Central memory CD8-positive, alpha-beta T cell (primary cell): ENCODE measurements around the gene UBE2I.
A peak's percentile ranks its signal among the peaks of the same experiment; 100 is the strongest.
"Not testable (repeated sequence)": the region's sequence is repeated elsewhere in the genome, so short reads cannot be mapped to it uniquely, and the experiment has no call there.

Source experiments
- ATAC-seq: fragments of 150-1000 bp; cut with Tn5 transposase; replicated peaks from 2 replicates; pipeline ENCODE4 v1.10.0; 2022; ENCODE audit warnings: mild to moderate bottlenecking, moderate FRiP score, moderate number of reproducible peaks; ENCODE audit not compliant: poor library complexity, severe bottlenecking; ENCODE audit errors: extremely low read depth
- DNase-seq, 2 donors: peaks; one replicate each; pipeline ENCODE4 v3.0.0; 2021; ENCODE audit warnings: low spot score in 2 of 2
- H3K27ac Mint-ChIP-seq: one replicate; pipeline ENCODE4 v1.8.0; 2022; ENCODE audit warnings: low read depth, mild to moderate bottlenecking, moderate library complexity, mixed read lengths
- H3K27me3 Mint-ChIP-seq: one replicate; pipeline ENCODE4 v1.8.0; 2022; ENCODE audit warnings: mixed read lengths
- H3K36me3 Mint-ChIP-seq: one replicate; pipeline ENCODE4 v1.8.0; 2022; ENCODE audit warnings: mild to moderate bottlenecking, moderate library complexity, mixed read lengths; ENCODE audit not compliant: insufficient read depth
- H3K4me1 Mint-ChIP-seq: one replicate; pipeline ENCODE4 v1.8.0; 2022; ENCODE audit warnings: mixed read lengths
- H3K4me3 Mint-ChIP-seq: one replicate; pipeline ENCODE4 v1.8.0; 2022; ENCODE audit warnings: mild to moderate bottlenecking, moderate library complexity, mixed read lengths
- H3K9me3 Mint-ChIP-seq: one replicate; pipeline ENCODE4 v1.8.0; 2022; ENCODE audit warnings: mixed read lengths

UBE2I gene

DNA sequence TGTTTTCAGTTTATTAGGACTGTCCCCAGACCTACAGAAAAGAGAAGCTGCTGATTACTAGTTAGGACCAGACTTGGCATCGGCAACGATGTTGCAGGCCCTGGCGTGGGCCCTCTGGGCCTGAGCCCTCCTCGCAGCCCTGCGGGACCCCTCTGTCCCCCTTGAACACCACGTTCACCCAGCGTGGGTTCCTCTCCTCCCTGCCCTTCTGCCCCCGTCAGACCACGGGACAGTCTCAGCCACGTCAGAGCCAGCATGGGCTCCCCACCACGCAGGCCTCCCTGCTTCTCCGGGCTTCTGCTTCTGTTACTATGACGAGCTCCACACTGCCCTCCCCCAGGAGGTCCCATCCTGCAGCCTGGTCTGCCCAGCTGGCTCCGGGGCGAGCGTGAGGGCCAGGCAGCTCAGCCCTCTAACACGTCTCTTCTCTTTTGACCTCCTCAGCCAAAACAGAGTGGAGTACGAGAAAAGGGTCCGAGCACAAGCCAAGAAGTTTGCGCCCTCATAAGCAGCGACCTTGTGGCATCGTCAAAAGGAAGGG is 14.9 kb downstream of the UBE2I start:
- no peak overlapping the region for H3K4me3 Mint-ChIP-seq
- H3K4me1 Mint-ChIP-seq: no peaks in the 10 kb centered on the region
- no peaks in the 10 kb centered on the region for H3K9me3 Mint-ChIP-seq
- DNase-seq (no peak), ATAC-seq (no peak)
- peaks cover 44% of the 10 kb centered on the region for H3K36me3 Mint-ChIP-seq
- H3K27ac Mint-ChIP-seq: no peak overlapping the region
- no peaks in the 10 kb centered on the region for H3K27me3 Mint-ChIP-seq

DNA sequence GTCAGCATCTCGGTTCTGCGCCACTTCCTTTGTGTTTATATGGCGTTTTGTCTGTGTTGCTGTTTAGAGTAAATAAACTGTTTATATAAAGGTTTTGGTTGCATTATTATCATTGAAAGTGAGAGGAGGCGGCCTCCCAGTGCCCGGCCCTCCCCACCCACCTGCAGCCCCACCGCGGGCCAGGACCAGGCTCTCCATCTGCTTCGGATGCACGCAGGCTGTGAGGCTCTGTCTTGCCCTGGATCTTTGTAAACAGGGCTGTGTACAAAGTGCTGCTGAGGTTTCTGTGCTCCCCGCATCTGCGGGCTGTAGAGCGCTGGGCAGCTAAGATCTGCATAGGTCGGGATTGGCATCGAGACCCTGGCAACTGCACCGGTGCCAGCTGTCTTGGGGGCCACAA is 15.8 kb downstream of the UBE2I start:
- Mint-ChIP-seq H3K36me3 (peaks cover 36% of the 10 kb centered on the region), H3K27ac (no peak overlapping the region), H3K4me1 (no peaks in the 10 kb centered on the region), H3K4me3 (no peak overlapping the region), H3K9me3 (no peaks in the 10 kb centered on the region), H3K27me3 (no peaks in the 10 kb centered on the region)
- DNase-seq: no peak
- no peak for ATAC-seq

DNA sequence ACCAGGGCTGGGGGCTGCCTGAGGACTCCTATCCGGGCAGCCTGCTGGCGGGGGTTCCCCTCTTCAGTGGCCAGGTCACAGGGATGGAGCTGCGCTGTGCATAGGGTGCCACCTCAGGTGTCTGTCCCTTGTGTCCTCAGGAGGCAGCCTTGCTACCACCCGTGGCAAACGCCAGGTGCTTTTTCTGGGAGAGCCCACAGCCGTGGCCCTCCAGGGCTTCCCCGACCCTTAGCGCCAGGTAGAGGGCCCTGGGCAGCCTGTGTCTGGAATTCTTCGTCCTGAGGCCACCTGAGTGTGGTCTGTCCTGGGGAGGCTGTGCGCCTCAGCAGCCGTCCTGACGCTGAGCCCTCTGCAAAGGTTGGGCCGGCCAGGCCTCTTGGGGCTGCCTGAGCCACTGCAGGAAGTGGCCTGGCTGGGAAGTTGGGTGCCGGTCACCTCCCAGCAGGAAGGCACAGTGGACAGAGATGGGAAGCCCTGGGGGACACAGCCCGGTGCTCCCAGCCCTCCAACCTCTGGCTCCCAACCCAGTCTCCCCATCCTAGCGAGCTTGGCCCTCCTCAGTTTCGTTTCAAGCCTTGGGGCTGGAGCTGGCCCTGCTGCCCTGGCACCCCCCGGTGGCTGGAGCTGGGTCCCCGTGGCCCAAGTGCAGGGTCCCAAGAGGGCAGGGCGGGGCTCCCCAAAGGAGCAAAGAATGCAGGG is 16.4 kb downstream of the UBE2I start:
- Mint-ChIP-seq H3K36me3 (peaks cover 32% of the 10 kb centered on the region), H3K4me3 (no peak overlapping the region), H3K27ac (no peak overlapping the region), H3K4me1 (no peaks in the 10 kb centered on the region), H3K9me3 (no peaks in the 10 kb centered on the region), H3K27me3 (no peaks in the 10 kb centered on the region)
- no peak for DNase-seq
- no peak for ATAC-seq

DNA sequence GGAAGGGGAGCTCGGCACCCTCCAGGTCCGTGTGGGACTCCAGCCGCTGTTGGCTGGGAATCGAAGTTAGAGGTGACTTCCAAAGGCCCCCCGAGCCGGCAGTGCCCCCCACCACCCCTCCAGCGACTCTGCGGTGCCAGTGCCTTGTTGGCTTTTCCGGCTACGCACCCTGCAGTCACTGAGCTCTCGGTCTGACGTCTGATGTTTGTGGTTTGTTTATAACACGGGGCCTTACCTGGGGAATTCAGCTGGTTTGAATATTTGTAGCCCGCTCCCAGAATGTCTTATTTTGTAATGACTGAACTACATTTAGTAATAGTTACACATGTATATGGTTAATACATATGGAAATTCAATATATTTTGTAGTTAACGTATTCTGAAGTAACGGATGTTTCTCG is 17.0 kb downstream of the UBE2I start:
- ATAC-seq: no peak
- peaks cover 29% of the 10 kb centered on the region for H3K36me3 Mint-ChIP-seq
- H3K4me3 Mint-ChIP-seq: no peak overlapping the region
- no peak for DNase-seq
- no peaks in the 10 kb centered on the region for H3K9me3 Mint-ChIP-seq
- no peaks in the 10 kb centered on the region for H3K27me3 Mint-ChIP-seq
- peaks cover 3% of the 10 kb centered on the region for H3K4me1 Mint-ChIP-seq
- no peak overlapping the region for H3K27ac Mint-ChIP-seq

DNA sequence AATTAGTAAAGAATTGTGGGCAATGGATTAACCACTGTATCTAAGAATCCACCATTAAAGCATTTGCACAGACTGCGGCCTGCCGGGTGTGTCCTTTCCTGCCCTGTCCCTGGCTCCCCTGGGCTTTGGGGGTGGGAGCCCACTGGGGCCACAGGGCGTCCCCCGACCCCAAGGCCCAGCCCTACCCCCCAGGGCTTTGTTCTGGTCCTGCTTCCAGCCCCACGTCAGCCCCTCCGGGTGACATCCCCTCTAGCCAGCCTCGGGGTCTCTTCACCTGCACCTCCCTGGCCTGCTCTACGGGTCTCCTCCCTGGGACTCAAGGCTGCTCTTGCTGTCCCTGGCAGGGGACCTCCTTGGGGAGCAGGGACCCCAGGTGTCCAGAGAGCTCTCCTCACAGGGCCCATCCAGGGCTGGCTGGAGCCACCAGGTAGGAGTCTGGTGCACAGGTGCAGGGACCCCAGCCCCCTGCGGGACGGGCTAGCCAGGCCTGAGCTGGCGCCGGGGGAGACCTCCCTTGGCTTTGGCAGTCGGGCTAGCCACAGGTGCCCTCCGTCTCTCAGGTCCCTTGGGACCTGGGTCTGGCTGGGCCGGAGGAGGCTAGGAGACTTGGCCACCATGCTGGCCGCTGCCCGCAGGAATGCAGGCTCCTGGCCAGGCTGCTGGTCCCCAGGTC is 17.6 kb downstream of the UBE2I start:
- Mint-ChIP-seq H3K4me1 (peaks cover 10% of the 10 kb centered on the region), H3K9me3 (no peaks in the 10 kb centered on the region), H3K4me3 (no peak overlapping the region), H3K27me3 (peaks cover under 1% of the 10 kb centered on the region), H3K27ac (no peak overlapping the region), H3K36me3 (peaks cover 30% of the 10 kb centered on the region)
- no peak for DNase-seq
- no peak for ATAC-seq

DNA sequence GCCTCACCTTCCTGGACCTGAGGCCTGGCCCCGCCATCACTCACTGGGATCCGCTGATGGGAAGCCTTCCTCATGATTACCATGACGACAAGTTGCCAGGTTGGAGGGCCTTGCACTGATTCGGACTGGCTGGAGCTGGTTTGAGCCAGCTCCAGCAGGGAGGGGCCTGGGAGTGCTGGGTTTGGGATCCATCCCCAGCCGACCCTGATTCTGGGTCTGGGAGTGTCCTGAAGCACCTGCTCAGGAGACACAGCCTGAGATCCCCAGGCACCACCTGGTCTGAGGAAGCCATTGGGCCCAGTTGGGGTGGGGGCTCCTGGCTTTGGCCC is 18.1 kb downstream of the UBE2I start:
- DNase-seq: no peak
- no peak overlapping the region for H3K4me3 Mint-ChIP-seq
- H3K4me1 Mint-ChIP-seq: peaks cover 14% of the 10 kb centered on the region
- no peak overlapping the region for H3K27ac Mint-ChIP-seq
- H3K27me3 Mint-ChIP-seq: peaks cover 5% of the 10 kb centered on the region
- no peaks in the 10 kb centered on the region for H3K9me3 Mint-ChIP-seq
- H3K36me3 Mint-ChIP-seq: peaks cover 26% of the 10 kb centered on the region
- ATAC-seq: no peak

DNA sequence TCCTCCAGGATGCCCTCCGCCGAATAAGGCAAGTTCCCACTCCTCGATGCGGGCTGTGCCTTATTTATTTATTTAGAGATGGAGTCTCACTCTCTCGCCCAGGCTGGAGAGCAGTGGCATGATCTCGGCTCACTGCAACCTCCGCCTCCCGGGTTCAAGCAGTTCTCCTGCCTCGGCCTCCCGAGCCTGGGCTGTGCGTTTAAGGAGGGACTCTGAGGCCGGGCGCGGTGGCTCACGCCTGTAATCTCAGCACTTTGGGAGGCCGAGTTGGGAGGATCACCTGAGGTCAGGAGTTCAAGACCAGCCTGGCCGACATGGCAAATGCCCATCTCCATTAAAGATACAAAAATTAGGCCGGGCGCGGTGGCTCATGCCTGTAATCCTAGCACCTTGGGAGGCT is 18.7 kb downstream of the UBE2I start:
- not testable (repeated sequence) for H3K4me3 Mint-ChIP-seq, H3K9me3 Mint-ChIP-seq, H3K27me3 Mint-ChIP-seq, DNase-seq, ATAC-seq, H3K27ac Mint-ChIP-seq
- Mint-ChIP-seq H3K36me3 (peaks cover 22% of the 10 kb centered on the region), H3K4me1 (peaks cover 17% of the 10 kb centered on the region)

DNA sequence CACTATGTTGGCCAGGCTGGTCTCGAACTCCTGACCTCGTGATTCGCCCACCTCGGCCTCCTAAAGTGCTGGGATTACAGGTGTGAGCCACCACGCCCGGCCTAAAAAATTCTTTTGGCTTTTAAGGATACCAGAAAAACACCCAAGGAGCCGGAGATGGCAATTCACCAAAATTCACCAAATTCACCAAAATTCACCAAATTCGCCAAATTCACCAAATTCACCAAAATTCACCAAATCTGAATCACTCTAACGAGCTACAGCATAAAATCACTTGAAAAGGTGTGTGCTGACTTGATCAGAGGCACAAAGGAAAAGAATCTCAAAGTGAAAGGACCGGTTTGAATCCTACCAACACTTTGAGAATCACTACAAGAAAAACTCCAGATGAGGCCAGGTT is 19.5 kb downstream of the UBE2I start:
- not testable (repeated sequence) for H3K4me3 Mint-ChIP-seq, H3K27ac Mint-ChIP-seq, H3K27me3 Mint-ChIP-seq, ATAC-seq, H3K9me3 Mint-ChIP-seq, DNase-seq
- peaks cover 18% of the 10 kb centered on the region for H3K36me3 Mint-ChIP-seq
- H3K4me1 Mint-ChIP-seq: peaks cover 17% of the 10 kb centered on the region

DNA sequence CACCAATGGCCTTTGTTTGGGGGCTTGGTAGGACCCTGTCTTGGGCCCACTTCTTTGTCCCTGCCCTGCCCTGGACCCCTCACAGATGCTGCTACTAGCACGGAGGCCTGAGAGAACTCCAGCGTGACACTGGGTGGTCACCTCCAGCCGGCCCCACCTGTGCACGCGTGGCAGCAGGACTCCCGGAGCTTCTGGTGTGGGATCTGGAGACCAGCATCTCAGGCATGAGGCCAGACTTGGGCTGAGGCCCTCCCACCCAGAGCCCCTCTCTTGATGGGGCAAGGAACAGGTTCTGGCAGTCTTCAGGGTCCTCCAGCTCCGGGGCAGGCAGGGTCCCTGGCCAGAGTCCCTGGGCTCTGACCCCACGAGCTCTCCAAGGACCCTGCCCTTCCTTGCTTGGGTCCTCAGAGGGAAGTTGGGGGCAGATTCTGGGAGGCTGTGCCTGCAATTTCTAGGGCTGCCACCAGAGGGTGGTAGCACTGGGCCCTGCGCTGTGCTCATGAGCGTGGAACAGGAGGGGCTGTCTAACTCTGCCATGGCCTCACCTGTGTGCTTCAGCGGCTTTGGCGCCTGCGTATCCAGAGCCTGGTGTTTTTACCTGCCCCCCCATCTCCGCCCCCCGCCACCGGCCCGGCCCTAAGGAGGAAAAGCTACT is 21.0 kb downstream of the UBE2I start:
- Mint-ChIP-seq H3K27ac (no peak overlapping the region), H3K9me3 (no peaks in the 10 kb centered on the region), H3K4me1 (peaks cover 17% of the 10 kb centered on the region), H3K27me3 (peaks cover 8% of the 10 kb centered on the region), H3K36me3 (peaks cover 13% of the 10 kb centered on the region), H3K4me3 (no peak overlapping the region)
- DNase-seq: no peak
- no peak for ATAC-seq

DNA sequence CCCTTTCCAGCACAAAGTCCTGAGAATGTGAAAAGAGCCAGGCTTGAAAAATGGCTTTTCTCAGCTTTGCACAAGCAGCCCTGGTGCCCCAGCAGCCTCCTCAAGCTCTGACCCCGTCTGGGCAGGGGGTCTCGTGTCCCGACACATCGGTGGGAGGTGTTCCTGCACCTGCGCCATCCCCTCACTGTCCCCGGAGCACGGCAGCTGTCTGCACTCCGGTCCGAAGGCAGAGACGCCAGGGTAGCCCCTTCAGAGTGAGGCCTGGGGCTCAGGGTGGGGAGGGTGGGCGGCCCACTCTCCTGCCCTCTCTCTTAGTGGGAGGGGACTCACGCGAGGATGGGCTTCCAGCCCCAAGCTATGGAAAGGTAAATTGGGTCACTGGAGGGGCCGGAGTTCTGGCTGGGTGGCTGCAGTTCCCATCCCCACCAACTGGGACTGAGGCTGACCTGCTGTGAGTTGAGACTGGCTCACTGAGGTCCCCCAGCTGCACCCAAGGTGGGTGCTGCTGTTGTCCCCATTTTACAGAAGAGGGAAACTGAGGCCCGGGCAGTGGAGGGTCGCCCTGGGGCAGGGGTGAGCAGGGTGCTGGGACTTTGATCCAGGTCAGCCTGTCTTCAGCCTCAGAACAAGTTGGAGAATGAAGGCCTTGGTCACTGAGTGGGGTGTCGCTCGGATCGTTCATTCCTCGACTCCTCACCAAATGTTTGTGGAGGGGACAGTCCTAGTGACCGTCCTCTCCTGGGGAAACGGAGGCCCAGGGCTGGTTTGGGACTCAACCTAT is 21.7 kb downstream of the UBE2I start:
- DNase-seq (no peak), ATAC-seq (no peak)
- peak overlapping the region; percentile 82 for H3K27ac Mint-ChIP-seq
- H3K27me3 Mint-ChIP-seq: peaks cover 8% of the 10 kb centered on the region
- H3K4me3 Mint-ChIP-seq: peak overlapping the region; percentile 81
- H3K36me3 Mint-ChIP-seq: peaks cover 14% of the 10 kb centered on the region
- no peaks in the 10 kb centered on the region for H3K9me3 Mint-ChIP-seq
- H3K4me1 Mint-ChIP-seq: peaks cover 17% of the 10 kb centered on the region

DNA sequence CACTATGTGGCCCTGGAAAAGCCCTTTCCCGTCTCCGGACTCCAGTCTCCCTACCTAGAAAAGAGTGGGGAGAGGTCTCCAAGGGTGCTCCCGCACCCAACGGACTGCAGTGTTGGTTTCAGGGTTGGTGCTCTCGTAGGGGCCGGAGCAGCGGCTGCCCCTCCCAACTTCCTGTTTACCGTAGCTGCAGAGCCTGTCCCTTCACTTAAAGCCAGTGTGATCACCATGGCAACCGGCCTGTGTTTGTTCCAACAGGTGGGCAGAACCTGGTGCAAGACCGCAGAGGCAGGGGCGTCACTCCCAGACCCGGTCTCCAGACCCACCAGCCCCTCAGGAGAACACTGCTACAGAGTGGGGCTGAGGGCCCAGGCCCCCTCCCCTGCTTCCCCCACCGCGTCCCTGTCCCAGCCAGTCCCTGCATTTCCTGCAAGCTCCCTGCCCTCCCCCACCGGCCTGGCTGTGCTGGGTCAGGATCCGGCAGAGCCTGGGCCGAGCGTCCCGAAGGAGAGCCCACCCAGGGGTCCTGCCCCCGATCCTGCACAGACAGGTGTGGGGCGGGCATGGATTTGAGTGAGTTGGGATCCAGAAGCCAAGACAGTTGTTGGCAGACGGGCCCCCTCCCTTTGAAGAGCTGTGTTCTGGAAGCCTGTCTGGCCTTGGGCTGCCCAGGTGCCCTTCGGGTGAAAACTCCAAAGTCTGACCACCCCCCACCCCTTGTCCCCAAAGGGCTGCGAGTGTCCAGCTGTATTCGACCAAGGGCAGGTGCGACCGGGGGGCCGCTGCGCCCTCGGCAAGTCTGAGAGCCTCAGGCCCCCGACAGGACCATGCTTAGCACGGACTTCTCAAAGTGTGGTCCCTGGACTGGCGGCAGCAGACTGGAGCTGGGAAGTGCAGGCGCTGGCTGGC is 22.5 kb downstream of the UBE2I start:
- H3K4me1 Mint-ChIP-seq: peaks cover 17% of the 10 kb centered on the region
- DNase-seq: peak in 1 of 2 donors; percentile 59
- ATAC-seq: peak; percentile 53
- peak overlapping the region; percentile 82 for H3K27ac Mint-ChIP-seq
- H3K36me3 Mint-ChIP-seq: peaks cover 13% of the 10 kb centered on the region
- H3K4me3 Mint-ChIP-seq: peak overlapping the region; percentile 81
- H3K27me3 Mint-ChIP-seq: peaks cover 8% of the 10 kb centered on the region
- H3K9me3 Mint-ChIP-seq: no peaks in the 10 kb centered on the region
